Osteoblast (primary cell): ENCODE measurements around the gene CELSR2. TPM values are rescaled to one million over a fixed set of nuclear protein-coding genes. Genes with fewer than 3 reads are reported as not detected.

Experiments used
- DNase-seq: peaks from one replicate; pipeline ENCODE4 v3.0.0; 2011; ENCODE audit warnings: low spot score, mixed read lengths; ENCODE audit not compliant: insufficient read length; ENCODE audit errors: missing footprints
- H2AFZ ChIP-seq: 2 replicates; pipeline ENCODE4 v1.6.0; 2011; ENCODE audit warnings: mild to moderate bottlenecking, low read length
- H3K27ac ChIP-seq: 2 replicates; pipeline ENCODE4 v1.5.1; 2011; ENCODE audit warnings: mild to moderate bottlenecking, low read depth, low read length, moderate library complexity
- H3K27me3 ChIP-seq: 2 replicates; pipeline ENCODE4 v1.6.0; 2012; ENCODE audit warnings: mild to moderate bottlenecking, control low read depth, inconsistent platforms, low read length, moderate library complexity; ENCODE audit not compliant: insufficient read depth
- H3K36me3 ChIP-seq: 2 replicates; pipeline ENCODE4 v1.5.1; 2011; ENCODE audit warnings: mild to moderate bottlenecking, low read length, control low read depth, moderate library complexity; ENCODE audit not compliant: insufficient read depth
- H3K4me1 ChIP-seq: 2 replicates; pipeline ENCODE4 v1.5.1; 2011; ENCODE audit warnings: mild to moderate bottlenecking, low read length, control low read depth, moderate library complexity; ENCODE audit not compliant: insufficient read depth
- H3K4me2 ChIP-seq: 2 replicates; pipeline ENCODE4 v1.6.0; 2011; ENCODE audit warnings: mild to moderate bottlenecking, low read length; ENCODE audit not compliant: insufficient read depth
- H3K4me3 ChIP-seq: fragments of 200-600 bp; sonication (generic); 3 replicates; pipeline ENCODE4 v1.5.1; 2012; ENCODE audit warnings: mild to moderate bottlenecking, low read length, inconsistent platforms; ENCODE audit not compliant: insufficient read depth
- H3K79me2 ChIP-seq: 2 replicates; pipeline ENCODE4 v1.6.0; 2012; ENCODE audit warnings: mild to moderate bottlenecking, low read length, control low read depth, inconsistent platforms; ENCODE audit not compliant: insufficient read depth
- H3K9me3 ChIP-seq: 2 replicates; pipeline ENCODE4 v1.5.1; 2011; ENCODE audit warnings: low read depth, low read length, control low read depth
- H4K20me1 ChIP-seq: 2 replicates; pipeline ENCODE4 v1.6.0; 2012; ENCODE audit warnings: mild to moderate bottlenecking, low read length, control low read depth; ENCODE audit not compliant: insufficient read depth
- CTCF ChIP-seq: IDR thresholded peaks from 2 replicates; pipeline ENCODE4 v1.5.1; 2011; ENCODE audit warnings: mild to moderate bottlenecking, low read depth, low read length, moderate library complexity; ENCODE audit errors: extremely low read depth
- total RNA-seq: library from RNA; depleted of rRNA; stranded (reverse); fragments of >200 nt; gene quantifications from 2 replicates; pipeline ENCODE4 v1.2.3, GENCODE V29; 2012

CELSR2 gene
- total RNA-seq, 1 donor: 1.4 TPM

- no peak for DNase-seq
- no peak for TF ChIP-seq CTCF
- peaks cover 14% of the 10 kb centered on the region for H3K79me2 ChIP-seq
Measured at GRCh38 chr1:109210058-109210457, 39.3 kb upstream of the CELSR2 start.

GRCh38 chr1:109213345-109213823 is 36.0 kb upstream of the CELSR2 start:
- no peak for DNase-seq
- peaks cover 14% of the 10 kb centered on the region for H3K36me3 ChIP-seq
- H2AFZ ChIP-seq: peak overlapping the region; percentile 86
- H3K4me3 ChIP-seq: peak overlapping the region; percentile 99
- peak overlapping the region; percentile 85 for H3K4me2 ChIP-seq
- H3K9me3 ChIP-seq: no peaks in the 10 kb centered on the region
- TF ChIP-seq CTCF: no peak
- no peaks in the 10 kb centered on the region for H3K27me3 ChIP-seq
- peaks cover 23% of the 10 kb centered on the region for H4K20me1 ChIP-seq
- H3K27ac ChIP-seq: peak overlapping the region; percentile 93
- peaks cover 30% of the 10 kb centered on the region for H3K4me1 ChIP-seq
- H3K79me2 ChIP-seq: peaks cover 44% of the 10 kb centered on the region

More at GRCh38 chr1:109210058-109210457, 39.3 kb upstream of the CELSR2 start:
- no peak overlapping the region for H3K27ac ChIP-seq
- peaks cover 4% of the 10 kb centered on the region for H4K20me1 ChIP-seq
- H2AFZ ChIP-seq: no peak overlapping the region
- no peak overlapping the region for H3K4me2 ChIP-seq
- H3K9me3 ChIP-seq: no peaks in the 10 kb centered on the region
- H3K4me1 ChIP-seq: peaks cover 16% of the 10 kb centered on the region
- no peaks in the 10 kb centered on the region for H3K27me3 ChIP-seq
- no peaks in the 10 kb centered on the region for H3K36me3 ChIP-seq
- no peak overlapping the region for H3K4me3 ChIP-seq

- Histone ChIP-seq H3K4me3 (peak within 1 kb of the TSS; percentile 99), H3K9me3 (no peaks in the 10 kb centered on the region), H4K20me1 (peaks cover 25% of the 10 kb centered on the region), H3K79me2 (peaks cover 50% of the 10 kb centered on the region), H3K36me3 (peaks cover 14% of the 10 kb centered on the region), H3K27ac (peak within 1 kb of the TSS; percentile 93), H2AFZ (peak within 1 kb of the TSS; percentile 99), H3K4me1 (peaks cover 27% of the 10 kb centered on the region), H3K27me3 (no peaks in the 10 kb centered on the region), H3K4me2 (peak within 1 kb of the TSS; percentile 85)
- DNase-seq: peak; percentile 97
- TF ChIP-seq CTCF: no peak
Measured at GRCh38 chr1:109213824-109214693, 35.3 kb upstream of the CELSR2 start, which contains the start of gene SARS1. Gene SARS1 (plus strand): TSS chr1:109213918. CDS start chr1:109213993, 75 bp downstream.
